Activated CD4-positive, alpha-beta T cell treated with anti-CD3 and anti-CD28 coated beads for 36 hours (primary cell): ENCODE data around the gene ZIC5. TPM values are rescaled to one million over a fixed set of nuclear protein-coding genes. Genes with fewer than 3 reads are reported as not detected.

Experiments used
- ATAC-seq: fragments of 200-7000 bp; cut with Tn5 transposase; one replicate; pipeline ENCODE4 v1.10.0; 2021; ENCODE audit warnings: mild to moderate bottlenecking, moderate library complexity
- CTCF ChIA-PET: fragments of 350-600 bp; sonication (Branson Sonifier 250); formaldehyde crosslinking; loops from one replicate; lab custom pipeline; 2021; ENCODE audit warnings: antibody characterized with exemption; lab: Charles Lee
- POLR2A ChIA-PET: fragments of 350-600 bp; sonication (Branson Sonifier 250); formaldehyde crosslinking; loops from one replicate; lab custom pipeline; 2021; ENCODE audit warnings: antibody characterized with exemption, inconsistent platforms; lab: Charles Lee
- DNase-seq: peaks from one replicate; pipeline ENCODE4 v3.0.0-alpha.2; 2020
- H3K27ac Mint-ChIP-seq: one replicate; pipeline ENCODE4 v1.8.0; 2021; ENCODE audit warnings: mixed read lengths
- H3K27me3 Mint-ChIP-seq: one replicate; pipeline ENCODE4 v1.8.0; 2021; ENCODE audit warnings: mixed read lengths
- H3K36me3 Mint-ChIP-seq: one replicate; pipeline ENCODE4 v1.8.0; 2021; ENCODE audit warnings: low read depth, mixed read lengths
- H3K4me1 Mint-ChIP-seq: one replicate; pipeline ENCODE4 v1.8.0; 2021; ENCODE audit warnings: mixed read lengths
- H3K4me3 Mint-ChIP-seq: one replicate; pipeline ENCODE4 v1.8.0; 2021; ENCODE audit warnings: mild to moderate bottlenecking, moderate library complexity, mixed read lengths
- H3K9me3 Mint-ChIP-seq: one replicate; pipeline ENCODE4 v1.8.0; 2021; ENCODE audit warnings: low read depth, mixed read lengths
- intact Hi-C, 2 experiments: fragments of 100-400 bp; cut with DNase I in 1 of 2; cut with micrococcal nuclease in 1 of 2; formaldehyde crosslinking; loops; one replicate each; pipeline versions ENCODE4 v1.14.2 to v1.15.1; 2022 to 2024; cut with DNase I, micrococcal nuclease
- total RNA-seq, 2 experiments: library from RNA; stranded (reverse); gene quantifications; one replicate each; pipeline ENCODE4 v1.2.3, GENCODE V29; 2021

The ZIC5 gene
- total RNA-seq: not detected

DNA sequence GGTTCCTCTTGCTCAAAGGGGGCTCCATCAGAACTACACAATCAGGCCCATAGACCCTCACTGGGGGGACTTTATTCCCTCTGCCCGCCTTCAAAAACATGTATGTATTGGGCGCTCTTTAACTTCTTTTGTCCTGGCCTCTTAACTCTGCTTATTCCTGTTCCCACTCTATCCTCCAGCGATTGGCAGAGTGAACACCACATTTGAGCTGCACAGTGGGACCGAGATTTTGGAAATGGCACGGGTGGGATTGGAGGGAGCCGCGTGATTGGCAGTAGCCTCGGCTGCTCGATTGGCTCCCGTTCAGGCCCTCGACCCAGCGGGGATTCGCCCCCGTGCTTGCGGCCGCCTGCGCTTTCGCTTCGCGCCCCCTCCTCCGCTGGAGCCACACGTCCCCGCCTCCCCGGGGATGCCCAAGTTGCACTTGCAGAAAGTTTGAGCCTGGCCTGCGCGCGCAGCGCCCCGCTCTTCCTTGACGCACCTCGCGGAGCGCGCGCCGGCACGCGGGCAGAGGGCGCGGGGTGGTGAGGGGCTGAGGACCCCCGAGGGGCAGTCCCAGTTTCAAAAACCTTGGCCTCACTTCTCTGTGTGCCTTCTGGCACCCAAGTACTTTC lies at the start of gene ZIC5:
ZIC5 (minus strand) TSS at position 192 of the 614 bp plus-strand sequence; CDS start at position 28, 164 bp downstream.
- peak within 1 kb of the TSS; percentile 18 for H3K4me3 Mint-ChIP-seq
- CTCF ChIA-PET: no interaction called here
- POLR2A ChIA-PET: no interaction called here
- peaks cover 7% of the 10 kb centered on the region for H3K36me3 Mint-ChIP-seq
- peak within 1 kb of the TSS; percentile 20 for H3K27ac Mint-ChIP-seq
- peaks cover 64% of the 10 kb centered on the region for H3K27me3 Mint-ChIP-seq
- ATAC-seq: no peak
- H3K9me3 Mint-ChIP-seq: peaks cover 4% of the 10 kb centered on the region
- H3K4me1 Mint-ChIP-seq: peaks cover 17% of the 10 kb centered on the region
- intact Hi-C loops: loop anchor here in 1 of 2 experiments (2.0 to 10.0 kb wide), 3 partner anchors 13 to 527 kb away; no protein-coding TSS in a partner anchor
- no peak for DNase-seq

DNA sequence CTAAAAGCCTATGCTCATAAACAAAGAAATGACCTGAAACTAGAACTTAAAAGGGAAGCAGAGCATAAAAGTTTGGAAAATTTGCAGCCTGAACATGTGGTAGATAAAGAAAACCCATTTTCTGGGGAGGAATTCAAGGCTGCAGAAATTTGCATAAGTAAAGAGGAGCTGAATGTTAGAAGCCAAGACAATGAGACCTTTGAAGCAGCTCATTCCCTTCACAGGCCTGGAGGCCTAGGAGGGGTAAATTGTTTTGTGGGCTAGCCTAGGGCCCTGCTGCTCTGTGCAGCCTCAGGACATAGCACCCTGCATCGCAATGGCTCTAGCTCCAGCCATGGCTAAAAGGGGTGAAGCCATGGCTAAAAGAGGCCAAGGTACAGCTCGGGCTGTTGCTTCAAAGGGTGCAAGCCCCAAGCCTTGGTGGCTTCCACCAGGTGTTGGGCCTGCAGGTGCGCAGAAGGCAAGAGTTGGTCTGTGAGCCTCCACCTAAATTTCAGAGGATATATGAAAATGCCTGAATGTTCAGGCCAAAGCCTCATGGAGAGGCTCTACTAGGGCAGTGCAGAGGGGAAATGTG lies 48.3 kb upstream of the ZIC5 start:
- Mint-ChIP-seq H3K4me1 (no peaks in the 10 kb centered on the region), H3K9me3 (peaks cover 10% of the 10 kb centered on the region), H3K36me3 (no peaks in the 10 kb centered on the region), H3K27ac (no peak overlapping the region), H3K27me3 (peaks cover 2% of the 10 kb centered on the region), H3K4me3 (no peak overlapping the region)
- DNase-seq (no peak), ATAC-seq (no peak)
- ChIA-PET CTCF (no interaction called here), POLR2A (no interaction called here)
- intact Hi-C loops: no loop called here

DNA sequence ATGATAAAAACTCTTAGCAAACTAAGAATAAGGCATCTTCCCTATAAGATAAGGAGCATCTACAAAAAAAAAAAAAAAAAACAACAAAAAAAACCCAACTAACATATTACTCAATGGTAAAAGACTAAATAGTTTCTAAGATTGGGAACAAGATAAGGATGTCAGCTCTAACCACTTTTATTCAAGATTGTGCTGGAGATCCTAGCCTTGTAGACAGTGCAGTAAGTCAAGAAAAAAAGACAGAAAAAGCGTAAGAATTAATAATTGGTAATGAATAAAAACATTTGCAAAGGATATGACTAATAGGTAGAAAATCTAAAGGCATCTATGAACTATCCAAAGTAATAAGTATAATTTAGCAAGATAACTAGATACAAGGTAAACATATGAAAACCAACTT lies 43.1 kb upstream of the ZIC5 start:
- ATAC-seq (no peak), DNase-seq (no peak)
- peaks cover 12% of the 10 kb centered on the region for H3K27me3 Mint-ChIP-seq
- no peaks in the 10 kb centered on the region for H3K36me3 Mint-ChIP-seq
- H3K4me3 Mint-ChIP-seq: no peak overlapping the region
- no peaks in the 10 kb centered on the region for H3K4me1 Mint-ChIP-seq
- H3K9me3 Mint-ChIP-seq: peaks cover 3% of the 10 kb centered on the region
- ChIA-PET CTCF (no interaction called here), POLR2A (no interaction called here)
- no peak overlapping the region for H3K27ac Mint-ChIP-seq
- intact Hi-C loops: no loop called here

DNA sequence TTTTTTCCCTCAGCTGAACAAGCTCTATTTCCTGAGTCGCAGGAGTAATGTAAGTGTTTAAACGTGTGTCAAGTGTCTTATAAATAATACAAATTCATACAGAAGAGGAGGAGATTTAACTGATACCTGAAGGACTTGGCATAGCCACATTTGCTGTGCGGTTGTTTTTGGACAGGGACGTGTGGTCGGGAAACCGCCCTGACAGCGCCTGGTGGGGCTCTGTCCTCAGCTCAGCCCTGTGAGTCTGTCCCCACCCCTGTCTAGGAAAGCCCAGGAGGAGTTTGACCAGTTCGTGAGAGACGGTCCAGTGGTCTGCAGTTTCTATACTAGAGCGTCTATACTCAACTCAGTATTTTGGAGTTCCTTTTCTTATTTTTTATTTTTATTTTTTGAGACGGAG lies 26.7 kb upstream of the ZIC5 start:
- CTCF ChIA-PET: interaction anchor here (2.0 kb wide), 1 partner anchor 517 kb away, joined by 8 read pairs; no protein-coding TSS in a partner anchor
- Mint-ChIP-seq H3K36me3 (peaks cover 2% of the 10 kb centered on the region), H3K27me3 (peaks cover 67% of the 10 kb centered on the region), H3K4me3 (no peak overlapping the region), H3K9me3 (peaks cover 2% of the 10 kb centered on the region), H3K4me1 (peaks cover 15% of the 10 kb centered on the region), H3K27ac (no peak overlapping the region)
- POLR2A ChIA-PET: no interaction called here
- intact Hi-C loops: no loop called here
- ATAC-seq (no peak), DNase-seq (no peak)

DNA sequence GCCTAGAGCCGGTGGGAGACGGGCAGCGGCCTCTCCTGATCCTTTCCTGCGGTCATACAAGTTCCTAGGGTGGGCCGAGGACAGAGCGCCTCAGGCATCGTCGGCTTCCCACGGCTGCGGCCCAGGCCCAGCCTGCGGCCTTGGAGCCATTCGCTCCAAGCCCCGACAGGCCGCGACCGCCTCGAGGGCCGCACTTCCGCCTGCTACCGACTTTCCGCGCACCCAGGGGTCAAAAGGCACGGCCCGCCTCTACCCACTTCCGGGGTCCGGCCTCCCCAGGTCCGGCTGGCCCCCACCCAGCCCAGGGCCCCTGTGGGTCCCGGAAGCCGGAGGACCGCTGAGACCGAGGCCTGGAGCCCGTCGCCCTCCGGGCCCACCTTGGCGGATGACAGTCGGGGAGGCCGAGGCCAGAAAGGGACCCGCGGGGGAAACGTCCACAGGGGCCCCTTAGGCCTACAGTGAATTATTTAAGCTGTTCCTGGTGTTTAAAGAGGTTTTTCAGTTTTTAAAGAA lies 26.2 kb upstream of the ZIC5 start:
- intact Hi-C loops: no loop called here
- no peak for ATAC-seq
- H3K4me3 Mint-ChIP-seq: no peak overlapping the region
- no peak for DNase-seq
- peaks cover 2% of the 10 kb centered on the region for H3K36me3 Mint-ChIP-seq
- peaks cover 2% of the 10 kb centered on the region for H3K9me3 Mint-ChIP-seq
- H3K4me1 Mint-ChIP-seq: peaks cover 20% of the 10 kb centered on the region
- ChIA-PET POLR2A (no interaction called here), CTCF (interaction anchor here (2.0 kb wide), 1 partner anchor 517 kb away, joined by 8 read pairs; no protein-coding TSS in a partner anchor)
- H3K27me3 Mint-ChIP-seq: peaks cover 67% of the 10 kb centered on the region
- no peak overlapping the region for H3K27ac Mint-ChIP-seq

DNA sequence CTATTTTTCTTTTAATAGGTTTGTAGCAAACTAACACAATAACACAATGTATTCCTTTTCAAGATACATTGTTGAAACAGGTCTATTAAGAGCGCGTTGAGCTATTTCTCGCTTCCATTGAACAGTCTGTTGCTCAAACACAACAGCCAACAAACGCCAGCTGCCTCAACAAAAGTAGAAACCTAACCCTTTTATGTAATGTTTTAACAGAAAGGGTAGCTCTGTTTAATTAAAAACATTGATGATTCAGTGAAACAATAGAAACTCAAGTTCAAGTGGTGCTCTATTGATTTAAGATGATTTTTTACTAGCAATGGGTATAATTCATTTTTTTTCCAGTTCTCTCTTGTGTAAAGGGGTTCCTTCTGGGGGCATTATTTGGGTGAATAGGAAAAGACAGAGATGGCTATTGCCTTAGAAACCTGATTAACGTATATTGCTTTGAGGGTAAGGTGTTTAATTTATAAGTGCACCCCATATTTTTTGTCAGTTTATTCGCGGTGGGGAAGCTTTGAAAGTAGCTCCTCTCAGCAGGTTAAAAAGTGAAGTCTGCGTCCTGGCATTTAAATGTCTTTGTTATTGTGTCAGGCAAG lies 24.9 kb upstream of the ZIC5 start:
- H3K27ac Mint-ChIP-seq: no peak overlapping the region
- CTCF ChIA-PET: interaction anchor here (0.7 to 2.0 kb wide), 2 partner anchors 240 to 519 kb away, joined by 3 to 8 read pairs; no protein-coding TSS in a partner anchor

DNA sequence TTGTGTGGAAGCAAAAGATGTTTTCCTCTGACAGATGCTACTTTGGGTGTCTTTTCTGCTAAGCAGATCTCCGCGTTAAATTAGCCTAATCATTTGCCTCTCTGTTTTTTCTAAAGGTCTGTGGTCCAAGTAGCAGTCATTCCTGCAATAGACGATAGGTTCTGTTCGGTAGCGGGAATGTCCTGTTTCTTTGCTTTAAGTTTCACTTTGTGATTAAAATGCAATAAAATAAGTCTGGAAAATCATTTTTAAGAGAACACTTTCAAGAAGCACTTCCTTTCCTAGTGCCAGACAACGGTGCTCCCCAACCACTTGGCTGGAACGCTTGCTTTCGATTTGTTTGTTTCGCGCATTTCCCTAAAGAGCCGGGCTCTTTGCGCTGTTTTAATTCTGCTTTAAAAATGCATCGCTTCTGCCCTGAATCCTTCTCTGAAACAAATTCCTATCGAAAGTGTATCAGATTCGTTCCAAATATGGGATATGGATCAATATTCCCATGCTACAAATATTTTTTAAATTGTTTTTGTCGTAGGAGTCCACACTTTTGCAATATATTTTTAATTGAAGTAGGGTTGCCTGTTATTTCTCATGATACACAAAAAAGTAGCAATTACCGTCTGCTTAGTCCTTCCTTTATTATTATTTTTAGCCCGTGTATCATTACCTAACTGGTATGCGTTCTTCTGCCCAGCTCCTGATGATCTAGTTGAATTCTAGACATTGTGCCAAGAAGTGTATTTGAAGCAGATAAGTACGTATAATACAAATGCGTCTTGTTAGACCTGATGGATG lies 24.2 kb upstream of the ZIC5 start:
- no peak for ATAC-seq
- peak; percentile 7 for DNase-seq
- ChIA-PET POLR2A (no interaction called here), CTCF (no interaction called here)
- intact Hi-C loops: loop anchor here in 1 of 2 experiments (1.0 kb wide), 2 partner anchors 12 to 37 kb away; no protein-coding TSS in a partner anchor
- Mint-ChIP-seq H3K4me1 (peaks cover 14% of the 10 kb centered on the region), H3K27me3 (peaks cover 74% of the 10 kb centered on the region), H3K36me3 (peaks cover 2% of the 10 kb centered on the region), H3K4me3 (no peak overlapping the region), H3K9me3 (peaks cover 2% of the 10 kb centered on the region), H3K27ac (no peak overlapping the region)

More for the DNA sequence above, 24.9 kb upstream of the ZIC5 start:
- POLR2A ChIA-PET: interaction anchor here (0.7 kb wide), 1 partner anchor 38 kb away, joined by 3 read pairs; no protein-coding TSS in a partner anchor
- Mint-ChIP-seq H3K36me3 (peaks cover 2% of the 10 kb centered on the region), H3K27me3 (peaks cover 71% of the 10 kb centered on the region), H3K4me1 (peaks cover 16% of the 10 kb centered on the region), H3K4me3 (no peak overlapping the region), H3K9me3 (peaks cover 2% of the 10 kb centered on the region)
- ATAC-seq (no peak), DNase-seq (no peak)
- intact Hi-C loops: loop anchor here in 1 of 2 experiments (1.0 kb wide), 1 partner anchor 13 kb away; no protein-coding TSS in a partner anchor

DNA sequence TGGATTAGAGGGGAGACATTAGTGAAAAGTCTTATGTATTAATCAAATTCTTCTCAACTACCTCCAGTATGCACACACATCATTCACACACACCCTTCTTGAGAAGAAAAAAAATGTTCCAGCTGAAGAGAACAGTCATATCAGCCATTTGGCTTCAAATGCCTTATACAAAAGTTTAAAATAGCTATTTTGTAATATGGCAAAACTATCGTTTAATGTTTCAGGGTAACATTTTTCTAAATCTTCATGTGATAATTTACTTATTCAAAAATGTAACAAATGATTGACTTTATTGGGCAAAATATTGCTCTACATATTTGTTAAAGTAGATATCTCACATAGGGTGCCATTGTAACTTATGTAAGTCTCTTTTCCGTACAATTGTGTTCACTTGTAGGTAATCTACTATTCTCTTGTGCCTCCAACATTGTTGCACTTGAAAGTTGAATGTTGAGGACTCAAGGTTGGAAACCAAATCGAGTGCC lies 23.6 kb upstream of the ZIC5 start:
- CTCF ChIA-PET: no interaction called here
- POLR2A ChIA-PET: no interaction called here

DNA sequence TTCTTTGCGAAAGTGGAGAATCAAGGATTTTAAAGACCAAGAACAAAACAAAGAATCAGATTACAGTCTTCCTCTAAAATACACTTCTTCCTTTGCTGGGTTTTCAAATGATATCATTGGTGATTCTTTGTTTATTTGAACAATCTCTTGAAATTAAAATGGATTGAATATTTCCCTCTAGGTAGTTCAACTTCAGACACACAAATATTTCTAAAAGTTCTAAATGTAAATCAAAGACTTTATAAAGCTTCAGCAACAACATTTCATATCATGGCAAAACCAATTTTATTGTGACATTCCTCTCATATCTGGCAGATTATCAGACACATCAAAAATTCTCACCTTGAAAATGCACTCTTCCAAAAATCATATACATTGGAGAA lies 23.1 kb upstream of the ZIC5 start:
- peaks cover 24% of the 10 kb centered on the region for H3K4me1 Mint-ChIP-seq
- H3K4me3 Mint-ChIP-seq: no peak overlapping the region
- H3K9me3 Mint-ChIP-seq: peaks cover 2% of the 10 kb centered on the region
- no peak for ATAC-seq
- ChIA-PET CTCF (interaction anchor here (0.9 kb wide), 1 partner anchor 739 kb away, joined by 3 read pairs; no protein-coding TSS in a partner anchor), POLR2A (no interaction called here)
- intact Hi-C loops: loop anchor here (1.0 to 5.0 kb wide), 4 partner anchors 36 to 518 kb away; no protein-coding TSS in a partner anchor
- peaks cover 2% of the 10 kb centered on the region for H3K36me3 Mint-ChIP-seq
- no peak overlapping the region for H3K27ac Mint-ChIP-seq
- DNase-seq: no peak
- peaks cover 82% of the 10 kb centered on the region for H3K27me3 Mint-ChIP-seq

More for the DNA sequence above, 23.6 kb upstream of the ZIC5 start:
- H3K36me3 Mint-ChIP-seq: peaks cover 2% of the 10 kb centered on the region
- H3K27me3 Mint-ChIP-seq: peaks cover 79% of the 10 kb centered on the region
- ATAC-seq (no peak), DNase-seq (no peak)
- H3K27ac Mint-ChIP-seq: no peak overlapping the region
- H3K9me3 Mint-ChIP-seq: peaks cover 2% of the 10 kb centered on the region
- peaks cover 19% of the 10 kb centered on the region for H3K4me1 Mint-ChIP-seq
- no peak overlapping the region for H3K4me3 Mint-ChIP-seq
- intact Hi-C loops: loop anchor here in 1 of 2 experiments (1.0 kb wide), 1 partner anchor 37 kb away; no protein-coding TSS in a partner anchor

DNA sequence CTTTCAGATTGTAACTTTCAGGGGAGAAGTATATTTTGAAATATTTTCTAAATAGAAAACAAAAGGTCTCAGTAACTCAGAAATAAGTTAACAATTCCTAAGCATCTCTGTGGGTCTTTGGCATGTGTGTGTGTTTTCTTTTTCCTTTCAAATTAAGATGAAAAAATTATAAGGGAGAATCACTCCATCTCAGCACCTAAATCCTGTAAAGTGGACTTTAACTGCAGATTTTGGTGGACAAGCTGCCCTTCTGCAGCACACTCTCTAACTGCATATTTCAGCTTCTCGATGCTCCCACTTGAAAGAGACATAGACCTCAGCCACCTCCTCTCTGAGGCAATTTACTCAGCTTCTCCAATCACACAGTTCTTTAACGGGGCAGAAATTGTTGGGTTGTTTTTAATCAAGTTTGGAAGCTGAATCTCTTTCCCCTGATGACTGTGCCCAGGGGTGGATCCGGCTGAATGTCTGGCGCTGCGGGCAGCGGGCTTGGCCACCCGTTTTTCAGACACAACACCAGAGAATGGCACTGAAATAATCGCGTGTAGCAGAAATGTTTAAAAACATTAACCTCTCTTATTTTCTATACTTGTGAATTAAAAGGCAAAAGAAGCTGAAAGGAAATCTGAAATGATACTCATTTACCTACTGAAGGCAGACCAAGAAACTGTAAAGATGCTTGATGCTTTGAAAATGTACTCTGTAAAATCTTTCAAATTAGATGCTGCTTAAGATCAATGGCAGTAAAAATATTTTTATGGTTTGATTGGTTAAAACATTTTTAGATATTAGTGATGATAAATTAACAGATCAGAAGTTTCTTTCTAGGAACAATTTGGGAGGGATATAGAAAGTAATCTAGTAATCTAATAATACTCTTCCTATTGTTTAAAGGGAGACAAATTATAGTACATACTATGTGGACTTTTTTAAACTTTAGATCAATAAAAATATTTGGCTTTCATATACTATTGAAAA lies 22.4 kb upstream of the ZIC5 start:
- peaks cover 82% of the 10 kb centered on the region for H3K27me3 Mint-ChIP-seq
- H3K9me3 Mint-ChIP-seq: peaks cover 2% of the 10 kb centered on the region
- H3K4me1 Mint-ChIP-seq: peaks cover 30% of the 10 kb centered on the region
- ChIA-PET CTCF (interaction anchor here (0.9 kb wide), 2 partner anchors 397 to 740 kb away, joined by 3 read pairs; no protein-coding TSS in a partner anchor), POLR2A (no interaction called here)
- peaks cover 2% of the 10 kb centered on the region for H3K36me3 Mint-ChIP-seq
- H3K27ac Mint-ChIP-seq: no peak overlapping the region
- intact Hi-C loops: loop anchor here (2.0 to 5.0 kb wide), 4 partner anchors 15 to 518 kb away; no protein-coding TSS in a partner anchor
- H3K4me3 Mint-ChIP-seq: no peak overlapping the region
- ATAC-seq (no peak), DNase-seq (no peak)
